Esophagus squamous epithelium (tissue), 4 donors: ENCODE results near the gene DHX30.

Experiments
- POLR2A ChIP-seq, 4 donors: fragments of 450-650 bp; IDR thresholded peaks; one replicate each; pipeline ENCODE4 v1.6.1; 2017; ENCODE audit warnings: antibody characterized with exemption in 4 of 4, mild to moderate bottlenecking in 4 of 4, moderate library complexity in 3 of 4
- TF ChIP-seq, protein P1 (sequence below), 6 experiments: fragments of 450-650 bp in 4 of 6; fragments of 200-600 bp in 2 of 6; sonication (generic) in 2 of 6; IDR thresholded peaks; one replicate each; pipeline ENCODE4 v1.5.1; 2016 to 2019; ENCODE audit warnings: antibody characterized with exemption in 6 of 6, mild to moderate bottlenecking in 4 of 6, moderate library complexity in 4 of 6

DNA sequence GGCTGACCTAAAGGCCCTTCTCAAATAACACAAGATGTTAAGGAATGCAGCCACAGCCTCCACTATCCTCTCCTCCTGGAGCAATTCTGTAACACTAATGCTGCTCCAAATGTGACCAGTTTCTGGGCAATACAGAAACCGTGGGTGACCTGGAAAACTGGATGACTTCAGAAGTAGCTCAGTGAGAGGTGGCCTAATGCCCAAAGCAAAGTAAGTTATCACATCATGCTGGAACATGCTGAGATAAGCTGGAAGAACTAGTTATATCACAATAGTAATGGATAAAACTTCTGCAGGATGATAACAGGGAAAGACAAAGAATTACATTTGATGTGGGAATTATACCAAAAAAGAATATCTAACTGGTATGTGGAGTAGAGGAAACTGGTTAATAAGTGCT lies 72.0 kb downstream of the DHX30 start:
- TF ChIP-seq, protein P1, sequence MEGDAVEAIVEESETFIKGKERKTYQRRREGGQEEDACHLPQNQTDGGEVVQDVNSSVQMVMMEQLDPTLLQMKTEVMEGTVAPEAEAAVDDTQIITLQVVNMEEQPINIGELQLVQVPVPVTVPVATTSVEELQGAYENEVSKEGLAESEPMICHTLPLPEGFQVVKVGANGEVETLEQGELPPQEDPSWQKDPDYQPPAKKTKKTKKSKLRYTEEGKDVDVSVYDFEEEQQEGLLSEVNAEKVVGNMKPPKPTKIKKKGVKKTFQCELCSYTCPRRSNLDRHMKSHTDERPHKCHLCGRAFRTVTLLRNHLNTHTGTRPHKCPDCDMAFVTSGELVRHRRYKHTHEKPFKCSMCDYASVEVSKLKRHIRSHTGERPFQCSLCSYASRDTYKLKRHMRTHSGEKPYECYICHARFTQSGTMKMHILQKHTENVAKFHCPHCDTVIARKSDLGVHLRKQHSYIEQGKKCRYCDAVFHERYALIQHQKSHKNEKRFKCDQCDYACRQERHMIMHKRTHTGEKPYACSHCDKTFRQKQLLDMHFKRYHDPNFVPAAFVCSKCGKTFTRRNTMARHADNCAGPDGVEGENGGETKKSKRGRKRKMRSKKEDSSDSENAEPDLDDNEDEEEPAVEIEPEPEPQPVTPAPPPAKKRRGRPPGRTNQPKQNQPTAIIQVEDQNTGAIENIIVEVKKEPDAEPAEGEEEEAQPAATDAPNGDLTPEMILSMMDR (IDR thresholded peaks at IDR 0.05) = no peak
- no peak for TF ChIP-seq POLR2A (IDR thresholded peaks at IDR 0.05)
